ENCODE data around the gene EXOC4.

GRCh38 chr7:133274265-133274664 lies 21.4 kb downstream of the EXOC4 start:
- TF ChIP-seq, protein P1, sequence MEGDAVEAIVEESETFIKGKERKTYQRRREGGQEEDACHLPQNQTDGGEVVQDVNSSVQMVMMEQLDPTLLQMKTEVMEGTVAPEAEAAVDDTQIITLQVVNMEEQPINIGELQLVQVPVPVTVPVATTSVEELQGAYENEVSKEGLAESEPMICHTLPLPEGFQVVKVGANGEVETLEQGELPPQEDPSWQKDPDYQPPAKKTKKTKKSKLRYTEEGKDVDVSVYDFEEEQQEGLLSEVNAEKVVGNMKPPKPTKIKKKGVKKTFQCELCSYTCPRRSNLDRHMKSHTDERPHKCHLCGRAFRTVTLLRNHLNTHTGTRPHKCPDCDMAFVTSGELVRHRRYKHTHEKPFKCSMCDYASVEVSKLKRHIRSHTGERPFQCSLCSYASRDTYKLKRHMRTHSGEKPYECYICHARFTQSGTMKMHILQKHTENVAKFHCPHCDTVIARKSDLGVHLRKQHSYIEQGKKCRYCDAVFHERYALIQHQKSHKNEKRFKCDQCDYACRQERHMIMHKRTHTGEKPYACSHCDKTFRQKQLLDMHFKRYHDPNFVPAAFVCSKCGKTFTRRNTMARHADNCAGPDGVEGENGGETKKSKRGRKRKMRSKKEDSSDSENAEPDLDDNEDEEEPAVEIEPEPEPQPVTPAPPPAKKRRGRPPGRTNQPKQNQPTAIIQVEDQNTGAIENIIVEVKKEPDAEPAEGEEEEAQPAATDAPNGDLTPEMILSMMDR (IDR thresholded peaks at IDR 0.05; ENCODE audit: extremely low read depth in 1 of 2, insufficient read depth in 1 of 2, low read depth in 1 of 2, low read length in 2 of 2) = no peak
- TF ChIP-seq EZH2 (IDR thresholded peaks at IDR 0.05; ENCODE audit: borderline replicate concordance, low read depth, low read length, severe bottlenecking) = no peak
- TF ChIP-seq, protein P2, sequence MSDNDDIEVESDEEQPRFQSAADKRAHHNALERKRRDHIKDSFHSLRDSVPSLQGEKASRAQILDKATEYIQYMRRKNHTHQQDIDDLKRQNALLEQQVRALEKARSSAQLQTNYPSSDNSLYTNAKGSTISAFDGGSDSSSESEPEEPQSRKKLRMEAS (IDR thresholded peaks at IDR 0.05; ENCODE audit: insufficient read depth, insufficient read length) = no peak
